HG03575 (cell line): ENCODE results near the gene TMEM63C.

Experiments
- ATAC-seq: cut with Tn5 transposase; IDR thresholded peaks from one replicate; pipeline ENCODE4 v1.9.1; 2021; ENCODE audit not compliant: unreplicated experiment, insufficient number of reproducible peaks, low FRiP score; ENCODE audit errors: extremely low read depth

TMEM63C gene

GRCh38 chr14:77240336-77240915 lies 58.8 kb downstream of the TMEM63C start:
- no peak for ATAC-seq

DNA sequence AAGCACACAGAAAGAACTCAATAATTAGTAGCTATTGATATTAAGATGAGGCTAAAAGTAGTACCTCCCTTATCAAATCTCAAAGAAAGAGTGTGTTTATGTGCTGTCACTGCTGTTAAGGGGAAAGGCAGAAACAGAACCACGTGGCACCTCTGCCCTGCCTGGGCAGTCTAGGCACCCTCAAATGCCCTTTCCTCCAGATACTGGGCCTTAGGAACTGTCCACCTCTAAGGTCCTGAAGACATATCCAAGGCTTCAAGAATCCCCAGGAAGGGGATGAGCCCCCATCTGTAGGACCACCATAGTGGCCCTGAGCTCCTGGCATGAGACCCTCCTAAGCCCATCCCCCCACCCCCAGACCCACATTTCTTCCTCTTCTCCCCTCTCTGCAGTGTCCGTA lies 60.4 kb downstream of the TMEM63C start:
- ATAC-seq = no peak

DNA sequence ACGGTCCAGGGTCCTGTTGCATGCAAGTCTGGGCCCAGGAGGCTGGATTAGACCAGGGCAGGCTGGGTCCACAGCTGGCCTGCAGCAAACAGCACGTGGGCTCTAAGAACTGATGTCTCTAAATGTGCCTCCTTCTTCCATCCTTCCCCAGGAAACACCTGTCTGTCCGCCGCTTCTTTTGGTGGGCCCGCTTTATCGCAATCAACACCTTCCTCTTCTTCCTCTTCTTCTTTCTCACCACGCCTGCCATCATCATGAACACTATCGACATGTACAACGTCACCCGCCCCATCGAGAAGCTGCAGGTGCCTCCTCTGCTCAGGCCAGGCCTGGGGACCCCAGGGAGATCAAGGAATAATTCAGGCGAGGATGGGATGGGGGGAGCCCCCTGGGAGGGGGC lies 61.2 kb downstream of the TMEM63C start:
- ATAC-seq = no peak

DNA sequence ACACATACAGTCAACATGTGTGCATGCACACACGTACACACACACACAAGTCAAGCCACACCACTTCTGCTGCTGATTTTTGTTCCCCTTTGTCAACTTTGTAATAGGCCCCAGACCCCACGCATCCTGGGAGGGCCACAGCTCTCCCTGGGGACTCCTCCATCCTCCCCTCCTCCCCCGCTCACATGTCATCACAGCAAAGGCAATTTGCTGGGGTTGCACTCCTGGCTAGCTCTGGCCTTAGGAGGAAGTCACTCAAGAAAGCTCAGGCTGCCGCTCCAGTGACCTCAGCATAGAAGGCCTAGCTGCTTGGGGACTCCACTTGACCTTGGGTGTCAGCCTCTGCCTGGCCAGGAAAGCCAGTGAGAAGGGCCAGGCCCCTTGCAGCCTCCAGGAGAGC lies 62.3 kb downstream of the TMEM63C start:
- ATAC-seq = no peak

DNA sequence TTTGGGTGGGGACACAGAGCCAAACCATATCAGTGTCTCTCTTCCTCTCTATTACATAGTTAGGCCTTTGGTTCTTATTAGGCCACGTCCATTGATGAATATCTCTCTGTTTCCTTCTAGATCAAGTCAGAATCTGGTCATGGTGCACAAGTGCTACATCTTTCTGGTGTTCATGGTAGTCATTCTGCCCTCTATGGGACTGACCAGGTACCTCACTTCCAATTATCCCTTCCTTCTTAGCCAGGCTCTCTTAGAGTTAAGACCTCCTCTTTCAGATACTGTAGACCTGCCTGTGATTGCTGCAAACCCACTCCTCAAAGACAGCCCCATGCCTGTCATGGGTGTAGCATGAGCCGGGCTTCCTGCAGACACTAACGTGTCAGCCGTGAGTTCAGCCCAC lies 64.2 kb downstream of the TMEM63C start:
- no peak for ATAC-seq

DNA sequence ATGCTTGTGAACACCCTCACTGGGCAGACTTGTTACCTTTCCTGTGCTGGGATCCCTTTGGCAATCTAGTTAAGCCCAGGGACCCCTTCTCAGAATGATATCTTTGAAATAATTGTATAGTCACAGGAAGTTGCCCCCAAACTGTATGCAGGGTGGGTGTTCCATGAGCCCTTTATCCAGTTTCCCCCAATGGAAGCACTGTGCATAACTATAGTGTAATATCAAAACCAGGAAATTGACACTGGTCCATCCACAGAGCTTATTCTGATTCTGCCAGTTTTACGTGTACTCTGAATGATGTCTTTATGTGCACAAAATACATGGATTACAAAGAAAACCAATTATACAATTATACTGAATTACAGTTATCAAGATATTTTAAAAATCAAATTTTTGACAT lies 65.2 kb downstream of the TMEM63C start:
- no peak for ATAC-seq

GRCh38 chr14:77248666-77249065 lies 67.1 kb downstream of the TMEM63C start:
- no peak for ATAC-seq

- no peak for ATAC-seq
These were observed 67.7 kb downstream of the TMEM63C start for GRCh38 chr14:77249286-77249685.

DNA sequence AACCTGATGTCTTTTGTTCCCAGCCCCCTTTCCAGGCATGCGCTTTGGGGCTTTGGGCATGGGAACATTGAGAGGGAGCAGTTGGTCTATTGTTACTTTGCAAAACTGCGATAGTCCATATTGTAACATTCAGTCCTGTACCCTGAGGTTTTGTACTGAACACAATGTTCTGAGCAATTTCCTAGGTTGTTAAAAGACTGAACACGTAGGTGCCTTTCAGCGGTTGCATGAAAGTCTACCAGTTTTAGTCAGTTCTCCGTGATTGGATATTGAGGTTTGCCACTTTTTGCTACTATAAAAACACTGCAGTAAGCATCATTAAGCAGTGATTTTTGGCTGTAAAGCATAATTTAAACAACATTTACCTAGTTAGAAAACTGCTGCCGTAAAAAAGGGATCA lies 69.3 kb downstream of the TMEM63C start:
- ATAC-seq = no peak

- ATAC-seq = no peak
These were observed 70.3 kb downstream of the TMEM63C start for GRCh38 chr14:77251870-77252269.

GRCh38 chr14:77253333-77254190 lies 72.0 kb downstream of the TMEM63C start:
- ATAC-seq = no peak

DNA sequence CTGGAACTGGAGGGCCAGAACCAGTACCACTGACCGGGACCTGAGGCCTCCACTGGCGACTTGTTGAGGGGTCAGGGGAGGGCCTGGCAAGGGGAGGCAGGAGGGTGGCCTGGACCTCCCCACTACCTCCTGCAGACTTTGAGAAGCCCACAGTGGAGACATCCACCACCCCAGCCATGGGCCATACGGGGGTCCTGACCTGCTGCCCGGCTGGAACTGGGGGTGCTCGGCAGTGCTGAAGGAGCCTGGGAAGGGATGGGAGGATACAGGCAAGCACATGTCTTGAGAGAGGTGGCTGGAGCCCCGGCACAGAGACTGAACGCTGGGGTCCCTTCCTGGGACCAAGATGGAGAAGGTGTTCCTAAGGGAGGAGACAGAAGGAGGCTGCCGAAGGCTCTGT lies 75.1 kb downstream of the TMEM63C start:
- no peak for ATAC-seq

DNA sequence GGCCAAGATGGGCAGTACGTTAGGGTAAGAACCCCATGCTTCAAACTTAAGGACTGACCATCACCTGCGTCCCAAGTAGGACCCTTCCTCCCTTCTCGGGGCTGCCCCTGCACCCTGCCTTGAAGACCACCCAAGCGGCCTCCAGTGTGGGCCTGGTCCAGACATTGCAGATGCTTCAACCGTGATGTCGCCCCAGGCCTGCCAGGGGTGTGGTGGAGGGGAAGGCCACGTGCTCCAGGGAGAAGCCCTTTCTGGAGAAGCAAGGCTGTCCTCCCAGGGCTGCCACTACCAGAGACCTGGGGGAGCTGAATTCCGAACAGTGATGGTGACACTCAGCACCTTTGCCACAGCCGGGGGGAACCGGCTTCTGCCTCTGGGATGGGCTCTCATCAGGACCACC lies 76.1 kb downstream of the TMEM63C start:
- ATAC-seq = no peak

GRCh38 chr14:77258566-77258965 lies 77.0 kb downstream of the TMEM63C start:
- ATAC-seq = no peak

GRCh38 chr14:77259025-77259715 lies 77.6 kb downstream of the TMEM63C start:
- ATAC-seq = no peak

DNA sequence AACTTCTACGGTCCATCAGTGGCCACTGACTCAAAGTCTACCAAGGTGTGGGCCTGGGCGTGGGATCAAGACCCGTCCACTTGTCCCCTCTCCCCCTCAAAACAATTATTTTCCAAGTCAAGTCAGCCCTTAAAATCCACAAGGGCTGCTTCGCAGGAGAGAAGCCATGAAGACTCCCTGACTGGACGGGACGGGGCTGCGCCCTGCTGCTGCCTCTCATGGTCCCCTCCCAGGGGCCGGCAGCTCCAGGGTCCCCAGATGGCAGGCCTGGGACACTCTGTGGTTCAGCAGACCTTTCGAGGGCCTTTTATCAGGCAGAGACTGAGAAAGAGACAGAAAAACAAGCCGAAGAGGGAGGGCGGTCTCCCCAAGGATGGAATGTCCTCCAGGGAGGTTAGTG lies 78.6 kb downstream of the TMEM63C start:
- ATAC-seq = no peak

DNA sequence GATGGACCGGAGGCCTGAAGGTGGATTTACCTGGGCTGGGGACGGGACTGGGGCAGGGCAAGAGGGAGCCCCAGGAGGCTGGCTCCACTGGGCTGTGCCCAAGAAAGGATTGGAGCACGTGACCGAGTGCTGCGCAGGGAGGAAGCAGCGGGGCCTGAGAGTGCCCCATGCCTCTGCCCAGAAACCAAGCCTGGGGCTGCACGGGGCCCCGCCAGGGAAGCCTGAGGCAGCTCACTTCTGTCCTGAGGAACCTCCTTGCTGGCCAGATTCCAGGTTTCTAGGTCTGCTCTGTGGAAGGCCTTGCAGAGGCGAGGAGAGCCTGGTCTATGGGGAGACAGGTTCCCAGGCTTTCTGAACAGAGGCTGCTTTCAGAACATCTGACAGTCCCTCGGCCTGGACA lies 79.0 kb downstream of the TMEM63C start:
- no peak for ATAC-seq

- ATAC-seq = no peak
These were observed 83.0 kb downstream of the TMEM63C start for GRCh38 chr14:77264466-77265186.

DNA sequence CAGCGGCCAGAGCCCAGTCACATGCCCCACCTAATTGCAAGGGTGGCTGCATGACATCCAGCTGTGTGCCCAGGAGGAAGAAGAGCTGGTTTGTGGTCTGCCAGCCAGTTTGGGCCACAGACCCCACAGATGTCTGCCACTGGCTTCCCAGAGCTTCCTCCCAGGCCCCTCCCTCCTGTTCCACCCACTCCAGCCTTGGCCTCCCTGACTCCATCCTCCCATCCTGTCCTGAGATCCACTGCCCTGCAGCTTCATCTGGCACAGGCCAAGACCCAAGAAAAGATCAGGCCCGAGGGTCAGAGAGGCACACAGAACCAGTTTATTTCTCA lies 83.6 kb downstream of the TMEM63C start:
- no peak for ATAC-seq
